ENCODE data around the gene SDR39U1.

SDR39U1 gene

DNA sequence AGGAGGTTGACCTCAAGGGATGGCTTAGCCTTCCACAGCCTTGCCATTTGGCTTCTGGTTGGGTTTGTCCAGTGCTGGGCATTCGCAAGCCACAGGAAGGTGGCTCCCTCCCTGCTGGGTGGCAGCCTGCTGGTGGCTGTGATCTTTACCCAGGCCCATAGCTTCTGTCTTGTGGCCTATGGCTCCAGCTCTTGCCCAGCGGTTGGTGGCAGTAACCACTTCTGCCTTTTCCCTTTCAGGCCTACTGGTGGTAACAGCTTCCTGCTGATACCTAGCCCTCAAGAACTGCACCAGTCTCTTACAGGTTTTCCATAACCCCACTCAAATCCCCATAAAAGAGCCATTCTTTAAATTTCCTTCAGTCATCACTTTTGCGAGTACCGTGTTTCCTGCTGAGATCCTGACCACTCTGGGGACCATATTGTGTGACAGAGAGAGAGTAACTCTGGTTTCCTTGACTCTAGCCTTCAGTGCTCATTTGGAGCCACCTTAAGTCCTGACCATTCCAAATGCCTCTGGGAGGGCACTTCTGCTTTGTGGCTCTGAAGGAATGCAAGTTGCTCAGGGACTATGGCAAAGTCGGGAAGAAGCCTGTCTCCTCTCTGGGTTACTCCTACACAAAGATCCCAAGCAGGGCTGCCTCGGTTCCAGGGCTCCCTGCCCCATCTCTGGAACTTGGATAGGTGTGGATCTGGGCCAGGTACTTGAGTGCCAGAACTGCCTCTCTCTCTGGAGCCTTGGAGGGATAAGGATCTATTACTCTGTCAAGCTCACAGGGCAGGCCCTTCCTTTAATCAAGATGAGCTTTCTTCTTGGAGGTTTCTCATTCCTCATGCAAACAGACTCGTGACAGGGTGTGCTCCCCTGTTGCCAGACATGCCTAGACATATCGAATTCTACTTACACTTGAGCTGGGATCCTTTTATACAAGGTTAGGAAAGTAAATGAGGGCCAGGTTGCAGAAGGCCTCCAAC lies 46.7 kb downstream of the SDR39U1 start:
- ChIA-PET POLR2A (interaction anchor here (0.6 to 1.2 kb wide), 3 partner anchors 17 to 153 kb away, joined by 3 to 4 read pairs (median 3); partner anchors contain the start of gene TINF2), CTCF (interaction anchor here (0.6 to 1.7 kb wide), 4 partner anchors 30 to 59 kb away, joined by 3 to 8 read pairs (median 5); no protein-coding TSS in a partner anchor)
- H3K27ac ChIP-seq (ENCODE audit: extremely low read depth, low read depth, low read length), result peak overlapping the region; percentile 4; the same call in 1 of the 2 replicates
- H3K36me3 ChIP-seq (ENCODE audit: control insufficient read depth in 2 of 2, insufficient read depth in 1 of 2, low read length in 2 of 2), result no peaks in the 10 kb centered on the region
- no peak overlapping the region for H3K4me3 ChIP-seq (ENCODE audit: low read depth, low read length)
- no peaks in the 10 kb centered on the region for H3K9me3 ChIP-seq (ENCODE audit: control insufficient read depth, insufficient read depth, low read depth, low read length)
- peaks cover 29% of the 10 kb centered on the region for H3K4me1 ChIP-seq (ENCODE audit: control insufficient read depth, insufficient read depth, low read length)
- no peak for TF ChIP-seq ZNF221 (tag by site-specific recombination; IDR thresholded peaks at IDR 0.05; ENCODE audit: borderline replicate concordance)
- TF ChIP-seq ZNF354C (tag by site-specific recombination; IDR thresholded peaks at IDR 0.05; ENCODE audit: borderline replicate concordance, low read depth), result no peak
- TF ChIP-seq, protein P1, sequence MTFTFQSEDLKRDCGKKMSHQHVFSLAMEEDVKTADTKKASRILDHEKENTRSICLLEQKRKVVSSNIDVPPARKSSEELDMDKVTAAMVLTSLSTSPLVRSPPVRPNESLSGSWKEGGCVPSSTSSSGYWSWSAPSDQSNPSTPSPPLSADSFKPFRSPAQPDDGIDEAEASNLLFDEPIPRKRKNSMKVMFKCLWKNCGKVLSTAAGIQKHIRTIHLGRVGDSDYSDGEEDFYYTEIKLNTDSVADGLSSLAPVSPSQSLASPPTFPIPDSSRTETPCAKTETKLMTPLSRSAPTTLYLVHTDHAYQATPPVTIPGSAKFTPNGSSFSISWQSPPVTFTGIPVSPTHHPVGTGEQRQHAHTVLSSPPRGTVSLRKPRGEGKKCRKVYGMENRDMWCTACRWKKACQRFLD (tag by site-specific recombination; IDR thresholded peaks at IDR 0.05), result no peak
- no peak for TF ChIP-seq ZNF266 (tag by site-specific recombination; IDR thresholded peaks at IDR 0.05; ENCODE audit: low read depth)
- no peak for TF ChIP-seq ZBTB8A (tag by site-specific recombination; IDR thresholded peaks at IDR 0.05)
- peak; percentile 74 for TF ChIP-seq ZBTB17 (tag by site-specific recombination; IDR thresholded peaks at IDR 0.05)
- TF ChIP-seq, protein P2, sequence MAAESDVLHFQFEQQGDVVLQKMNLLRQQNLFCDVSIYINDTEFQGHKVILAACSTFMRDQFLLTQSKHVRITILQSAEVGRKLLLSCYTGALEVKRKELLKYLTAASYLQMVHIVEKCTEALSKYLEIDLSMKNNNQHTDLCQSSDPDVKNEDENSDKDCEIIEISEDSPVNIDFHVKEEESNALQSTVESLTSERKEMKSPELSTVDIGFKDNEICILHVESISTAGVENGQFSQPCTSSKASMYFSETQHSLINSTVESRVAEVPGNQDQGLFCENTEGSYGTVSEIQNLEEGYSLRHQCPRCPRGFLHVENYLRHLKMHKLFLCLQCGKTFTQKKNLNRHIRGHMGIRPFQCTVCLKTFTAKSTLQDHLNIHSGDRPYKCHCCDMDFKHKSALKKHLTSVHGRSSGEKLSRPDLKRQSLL (tag by site-specific recombination; IDR thresholded peaks at IDR 0.05), result 0 out of 2 replicates have a peak, but pooled peaks have one; percentile 32
- TF ChIP-seq ZXDB (tag by site-specific recombination; IDR thresholded peaks at IDR 0.05), result no peak
- TF ChIP-seq TCF7L2 (IDR thresholded peaks at IDR 0.05; ENCODE audit: borderline replicate concordance, low read depth, low read length), result no peak
- TF ChIP-seq ZSCAN4 (tag by site-specific recombination; IDR thresholded peaks at IDR 0.05), result 0 out of 2 replicates have a peak, but pooled peaks have one; percentile 12
- TF ChIP-seq ZNF335 (tag by site-specific recombination; conservative IDR thresholded peaks at IDR 0.05), result no peak
- TF ChIP-seq, protein P3, sequence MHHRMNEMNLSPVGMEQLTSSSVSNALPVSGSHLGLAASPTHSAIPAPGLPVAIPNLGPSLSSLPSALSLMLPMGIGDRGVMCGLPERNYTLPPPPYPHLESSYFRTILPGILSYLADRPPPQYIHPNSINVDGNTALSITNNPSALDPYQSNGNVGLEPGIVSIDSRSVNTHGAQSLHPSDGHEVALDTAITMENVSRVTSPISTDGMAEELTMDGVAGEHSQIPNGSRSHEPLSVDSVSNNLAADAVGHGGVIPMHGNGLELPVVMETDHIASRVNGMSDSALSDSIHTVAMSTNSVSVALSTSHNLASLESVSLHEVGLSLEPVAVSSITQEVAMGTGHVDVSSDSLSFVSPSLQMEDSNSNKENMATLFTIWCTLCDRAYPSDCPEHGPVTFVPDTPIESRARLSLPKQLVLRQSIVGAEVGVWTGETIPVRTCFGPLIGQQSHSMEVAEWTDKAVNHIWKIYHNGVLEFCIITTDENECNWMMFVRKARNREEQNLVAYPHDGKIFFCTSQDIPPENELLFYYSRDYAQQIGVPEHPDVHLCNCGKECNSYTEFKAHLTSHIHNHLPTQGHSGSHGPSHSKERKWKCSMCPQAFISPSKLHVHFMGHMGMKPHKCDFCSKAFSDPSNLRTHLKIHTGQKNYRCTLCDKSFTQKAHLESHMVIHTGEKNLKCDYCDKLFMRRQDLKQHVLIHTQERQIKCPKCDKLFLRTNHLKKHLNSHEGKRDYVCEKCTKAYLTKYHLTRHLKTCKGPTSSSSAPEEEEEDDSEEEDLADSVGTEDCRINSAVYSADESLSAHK (tag by site-specific recombination; IDR thresholded peaks at IDR 0.05), result peak; percentile 55; the same call in 1 of the 2 replicates
- no peak for TF ChIP-seq ZNF169 (tag by site-specific recombination; IDR thresholded peaks at IDR 0.05)
- no peak for TF ChIP-seq ZNF302 (tag by site-specific recombination; IDR thresholded peaks at IDR 0.05; ENCODE audit: low read depth)
- no peak for TF ChIP-seq ZNF133 (tag by site-specific recombination; IDR thresholded peaks at IDR 0.05)
- TF ChIP-seq ZNF629 (tag by site-specific recombination; IDR thresholded peaks at IDR 0.05), result no peak
- peak; percentile 22; the same call in 1 of the 2 replicates for TF ChIP-seq ZBTB20 (tag by site-specific recombination; IDR thresholded peaks at IDR 0.05)
- TF ChIP-seq ZNF558 (tag by site-specific recombination; IDR thresholded peaks at IDR 0.05), result peak; percentile 95
- no peak for TF ChIP-seq ZNF121 (tag by site-specific recombination; IDR thresholded peaks at IDR 0.05)
- TF ChIP-seq ZNF530 (tag by site-specific recombination; IDR thresholded peaks at IDR 0.05; ENCODE audit: low read depth), result peak; percentile 95
- TF ChIP-seq, protein P4, sequence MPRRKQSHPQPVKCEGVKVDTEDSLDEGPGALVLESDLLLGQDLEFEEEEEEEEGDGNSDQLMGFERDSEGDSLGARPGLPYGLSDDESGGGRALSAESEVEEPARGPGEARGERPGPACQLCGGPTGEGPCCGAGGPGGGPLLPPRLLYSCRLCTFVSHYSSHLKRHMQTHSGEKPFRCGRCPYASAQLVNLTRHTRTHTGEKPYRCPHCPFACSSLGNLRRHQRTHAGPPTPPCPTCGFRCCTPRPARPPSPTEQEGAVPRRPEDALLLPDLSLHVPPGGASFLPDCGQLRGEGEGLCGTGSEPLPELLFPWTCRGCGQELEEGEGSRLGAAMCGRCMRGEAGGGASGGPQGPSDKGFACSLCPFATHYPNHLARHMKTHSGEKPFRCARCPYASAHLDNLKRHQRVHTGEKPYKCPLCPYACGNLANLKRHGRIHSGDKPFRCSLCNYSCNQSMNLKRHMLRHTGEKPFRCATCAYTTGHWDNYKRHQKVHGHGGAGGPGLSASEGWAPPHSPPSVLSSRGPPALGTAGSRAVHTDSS (tag by site-specific recombination; IDR thresholded peaks at IDR 0.05), result no peak
- TF ChIP-seq ZNF433 (tag by site-specific recombination; IDR thresholded peaks at IDR 0.05; ENCODE audit: low read depth), result no peak
- TF ChIP-seq ZNF362 (tag by site-specific recombination; IDR thresholded peaks at IDR 0.05), result no peak
- no peak for TF ChIP-seq ZNF18 (tag by site-specific recombination; IDR thresholded peaks at IDR 0.05)
